Mucosa of stomach (tissue), 1 donor: ENCODE measurements around the gene FAM72B.
"Not testable (repeated sequence)": the region's sequence is repeated elsewhere in the genome, so short reads cannot be mapped to it uniquely, and the experiment has no call there.

Experiments
- H3K27me3 ChIP-seq: one replicate; pipeline ENCODE4 v1.7.0; 2013; ENCODE audit warnings: mild to moderate bottlenecking, low read length; ENCODE audit not compliant: control insufficient read depth, insufficient read depth
- H3K36me3 ChIP-seq: one replicate; pipeline ENCODE4 v1.7.0; 2013; ENCODE audit warnings: low read length; ENCODE audit not compliant: control insufficient read depth, insufficient read depth
- H3K4me1 ChIP-seq: one replicate; pipeline ENCODE4 v1.7.0; 2013; ENCODE audit warnings: mild to moderate bottlenecking, low read length; ENCODE audit not compliant: control insufficient read depth, insufficient read depth
- H3K4me3 ChIP-seq: one replicate; pipeline ENCODE4 v1.7.0; 2013; ENCODE audit warnings: low read length
- H3K9ac ChIP-seq: one replicate; pipeline ENCODE4 v1.7.0; 2013; ENCODE audit warnings: mild to moderate bottlenecking, low read length, moderate library complexity
- H3K9me3 ChIP-seq: one replicate; pipeline ENCODE4 v1.7.0; 2013; ENCODE audit warnings: mild to moderate bottlenecking, low read length, moderate library complexity; ENCODE audit not compliant: control insufficient read depth
- donor health status: Pancreatic carcinoma.

FAM72B gene

GRCh38 chr1:121184290-121185127, at the start of gene FAM72B, which contains the start of gene SRGAP2C:
Gene FAM72B (minus strand): TSS chr1:121184340. CDS start chr1:121183489, 851 bp downstream.
Gene SRGAP2C (plus strand): TSS chr1:121184975. CDS start chr1:121187447, 2,472 bp downstream.
- H3K27me3 ChIP-seq, H3K9me3 ChIP-seq, H3K4me3 ChIP-seq, H3K9ac ChIP-seq, H3K36me3 ChIP-seq, H3K4me1 ChIP-seq: not testable (repeated sequence)

- H3K36me3 ChIP-seq, H3K9ac ChIP-seq, H3K9me3 ChIP-seq, H3K4me1 ChIP-seq, H3K4me3 ChIP-seq, H3K27me3 ChIP-seq: not testable (repeated sequence)
Measured at GRCh38 chr1:121232445-121233125, 48.4 kb upstream of the FAM72B start.

GRCh38 chr1:121230636-121231035, 46.5 kb upstream of the FAM72B start:
- not testable (repeated sequence) for H3K9me3 ChIP-seq, H3K36me3 ChIP-seq, H3K9ac ChIP-seq

GRCh38 chr1:121227544-121228330, 43.6 kb upstream of the FAM72B start:
- H3K9me3 ChIP-seq, H3K36me3 ChIP-seq: not testable (repeated sequence)

More at GRCh38 chr1:121230636-121231035, 46.5 kb upstream of the FAM72B start:
- H3K27me3 ChIP-seq, H3K4me1 ChIP-seq, H3K4me3 ChIP-seq: not testable (repeated sequence)

GRCh38 chr1:121226925-121227324, 42.8 kb upstream of the FAM72B start:
- not testable (repeated sequence) for H3K4me1 ChIP-seq, H3K36me3 ChIP-seq, H3K4me3 ChIP-seq, H3K9me3 ChIP-seq, H3K27me3 ChIP-seq, H3K9ac ChIP-seq

More at GRCh38 chr1:121227544-121228330, 43.6 kb upstream of the FAM72B start:
- H3K4me1 ChIP-seq, H3K4me3 ChIP-seq, H3K27me3 ChIP-seq, H3K9ac ChIP-seq: not testable (repeated sequence)

GRCh38 chr1:121226295-121226904, 42.3 kb upstream of the FAM72B start:
- not testable (repeated sequence) for H3K27me3 ChIP-seq, H3K4me1 ChIP-seq, H3K9me3 ChIP-seq, H3K36me3 ChIP-seq, H3K9ac ChIP-seq, H3K4me3 ChIP-seq

GRCh38 chr1:121224714-121225113, 40.6 kb upstream of the FAM72B start:
- H3K9ac ChIP-seq, H3K4me3 ChIP-seq, H3K27me3 ChIP-seq, H3K9me3 ChIP-seq, H3K4me1 ChIP-seq, H3K36me3 ChIP-seq: not testable (repeated sequence)

- H3K27me3 ChIP-seq, H3K4me1 ChIP-seq, H3K9me3 ChIP-seq, H3K4me3 ChIP-seq, H3K36me3 ChIP-seq, H3K9ac ChIP-seq: not testable (repeated sequence)
Measured at GRCh38 chr1:121221770-121222169, 37.6 kb upstream of the FAM72B start.

GRCh38 chr1:121216676-121217075, 32.5 kb upstream of the FAM72B start:
- not testable (repeated sequence) for H3K9ac ChIP-seq, H3K4me1 ChIP-seq

GRCh38 chr1:121215699-121216417, 31.7 kb upstream of the FAM72B start:
- H3K27me3 ChIP-seq: not testable (repeated sequence)

More at GRCh38 chr1:121216676-121217075, 32.5 kb upstream of the FAM72B start:
- H3K27me3 ChIP-seq, H3K36me3 ChIP-seq, H3K4me3 ChIP-seq, H3K9me3 ChIP-seq: not testable (repeated sequence)

GRCh38 chr1:121214544-121215156, 30.5 kb upstream of the FAM72B start:
- not testable (repeated sequence) for H3K9me3 ChIP-seq, H3K4me1 ChIP-seq, H3K27me3 ChIP-seq, H3K36me3 ChIP-seq, H3K9ac ChIP-seq, H3K4me3 ChIP-seq

More at GRCh38 chr1:121215699-121216417, 31.7 kb upstream of the FAM72B start:
- H3K36me3 ChIP-seq, H3K9me3 ChIP-seq, H3K9ac ChIP-seq, H3K4me1 ChIP-seq, H3K4me3 ChIP-seq: not testable (repeated sequence)
